Endothelial cell of coronary artery (primary cell): ENCODE measurements around the gene SSX3. TPM values are rescaled to one million over a fixed set of nuclear protein-coding genes. Genes with fewer than 3 reads are reported as not detected.

Source experiments
- total RNA-seq: library from RNA; depleted of rRNA; stranded (reverse); fragments of >200 nt; gene quantifications from 2 replicates; pipeline ENCODE4 v1.2.3, GENCODE V29; 2014

Gene SSX3
- total RNA-seq: not detected in 2 replicates

GRCh38 chrX:48356315-48357094 lies at the start of gene SSX3:
Gene SSX3, minus strand, starts transcription at chrX:48356703. Its CDS starts 1,454 bp downstream, at chrX:48355249.

GRCh38 chrX:48383239-48383638 lies 26.7 kb upstream of the SSX3 start, which contains the start of gene SSX4:
Gene SSX4, plus strand, starts transcription at chrX:48383539. Its CDS starts 515 bp downstream, at chrX:48384054.

Other genes with a start within 250 kb of the SSX3 start
- gene SPACA5B, start 226.1 kb downstream of the SSX3 start, total RNA-seq: not detected in 2 replicates
- gene SSX5, start 159.9 kb downstream of the SSX3 start, total RNA-seq: not detected in 2 replicates
- gene SSX1, start 101.3 kb downstream of the SSX3 start, total RNA-seq: not detected in 2 replicates
- gene SSX4, start 26.8 kb upstream of the SSX3 start, total RNA-seq: not detected in 2 replicates
- gene SSX4B, start 55.3 kb upstream of the SSX3 start, total RNA-seq: not detected in 2 replicates
- gene SLC38A5, start 113.6 kb upstream of the SSX3 start, total RNA-seq: 63.0 and 69.0 TPM in 2 replicates
- 42.6 and 53.7 TPM in 2 replicates for gene FTSJ1, start 119.5 kb upstream of the SSX3 start, total RNA-seq
- 7.3 and 15.1 TPM in 2 replicates for gene PORCN, start 152.3 kb upstream of the SSX3 start, total RNA-seq
- gene EBP, start 165.1 kb upstream of the SSX3 start, total RNA-seq: 39.9 and 86.6 TPM in 2 replicates
- gene TBC1D25, start 183.0 kb upstream of the SSX3 start, total RNA-seq: 6.2 and 6.7 TPM in 2 replicates
- gene RBM3, start 217.8 kb upstream of the SSX3 start, total RNA-seq: 119 and 458 TPM in 2 replicates
- 158 and 184 TPM in 2 replicates for gene WDR13, start 240.8 kb upstream of the SSX3 start, total RNA-seq